ENCODE measurements around the gene C6orf118.

- TF ChIP-seq CTCF (IDR thresholded peaks at IDR 0.05; ENCODE audit: poor library complexity) (no peak), EZH2 (IDR thresholded peaks at IDR 0.05; ENCODE audit: borderline replicate concordance) (no peak)
Measured at GRCh38 chr6:165243801-165244200, 65.6 kb downstream of the C6orf118 start.

Measured in hepatocyte (in vitro differentiated cells).